Heart left ventricle (tissue), 13 donors: ENCODE data around the gene VPS54.

Experiments
- CTCF ChIP-seq, 12 donors: fragments of 200-600 bp; sonication (generic) in 4 of 12; IDR thresholded peaks; one replicate each; pipeline versions ENCODE4 v1.5.0 to v1.8.0; 2018 to 2022; ENCODE audit warnings: antibody characterized with exemption in 12 of 12, mild to moderate bottlenecking in 5 of 12
- POLR2A ChIP-seq, 2 donors: fragments of 450-650 bp; IDR thresholded peaks; one replicate each; pipeline ENCODE4 v1.6.1; 2017; ENCODE audit warnings: antibody characterized with exemption in 2 of 2, mild to moderate bottlenecking in 2 of 2, moderate library complexity in 2 of 2
- donor health status: ischemic (EF 13 %, LVEDD 7.1; RV severe dilation, severe dysfunction).
- donor health status: DM: no; HTN: yes; CAD: no.
- donor health status: DM: no; HTN: no; CAD: no.
- donor health status: ischemic (EF 25% LVEDD 6.9; RV normal size, moderate dysfunction).
- donor health status: ischemic (EF 25% LVEDD 5.7; RV mildly dilated, moderate dysfunction).
- donor health status: ischemic (EF 35%, LVEDD 5.7; RV mildly dilated, moderate dysfunction).
- donor health status: nonischemic (EF 11% LVEDD 7.7; RV severe dilation, severe dysfunction).
- donor health status: DM: yes; HTN: yes; CAD: no.
- donor health status: PGD.
- donor health status: ischemic (EF 29% LVEDD 5.4; RV normal size, mild dysfunction).
- donor health status: nonischemic (EF 23%, LVEDD 6.1; RV moderate dilation, normal function).

GRCh38 chr2:63842149-63843061 lies 176.8 kb downstream of the VPS54 start:
- no peak for TF ChIP-seq CTCF (IDR thresholded peaks at IDR 0.05)
- peak in 1 of 2 donors; percentile 49 for TF ChIP-seq POLR2A (IDR thresholded peaks at IDR 0.05)
